ENCODE data around the gene CD8A.
A peak's percentile ranks its signal among the peaks of the same experiment; 100 is the strongest.

The CD8A gene

DNA sequence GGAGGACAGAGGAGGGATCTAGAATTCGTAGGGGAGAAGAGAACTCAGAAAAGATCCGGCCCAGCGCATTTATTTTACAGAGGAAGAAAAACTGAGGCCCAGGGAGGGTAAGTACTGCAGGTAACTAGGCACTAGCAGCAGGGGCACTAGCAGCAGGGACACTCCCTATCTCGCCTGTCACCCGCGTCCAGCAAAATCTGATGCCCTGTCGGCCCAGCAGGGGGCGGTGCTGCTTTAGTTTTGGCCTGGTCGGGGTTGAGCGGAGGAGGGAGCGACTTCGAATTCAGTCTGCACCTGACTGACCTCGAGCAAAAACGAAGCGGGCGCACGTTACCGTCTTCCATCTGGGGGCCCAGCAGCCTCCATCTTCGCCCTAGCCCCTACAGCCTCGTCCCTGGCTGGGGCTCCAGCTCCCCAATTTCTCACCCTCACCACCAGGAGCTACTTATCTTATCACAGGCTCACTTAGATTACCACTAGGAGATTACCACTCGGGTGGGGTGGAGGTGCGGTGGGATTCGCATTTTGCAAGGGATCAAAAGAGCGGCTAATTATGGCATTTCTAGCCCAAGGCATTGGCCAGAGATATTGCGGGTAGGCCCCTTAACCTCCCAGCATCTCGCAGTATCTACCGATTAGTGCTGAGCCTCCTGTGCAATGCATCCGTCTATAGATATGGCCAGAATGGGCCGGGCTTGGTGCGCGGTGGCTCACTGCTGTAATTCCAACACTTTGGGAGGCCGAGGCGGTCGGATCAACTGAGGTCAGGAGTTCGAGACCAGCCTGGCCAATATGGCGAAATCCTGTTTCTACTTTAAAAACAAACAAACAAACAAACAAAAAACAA is 17.8 kb upstream of the CD8A start:
- peak; percentile 89 for DNase-seq

DNA sequence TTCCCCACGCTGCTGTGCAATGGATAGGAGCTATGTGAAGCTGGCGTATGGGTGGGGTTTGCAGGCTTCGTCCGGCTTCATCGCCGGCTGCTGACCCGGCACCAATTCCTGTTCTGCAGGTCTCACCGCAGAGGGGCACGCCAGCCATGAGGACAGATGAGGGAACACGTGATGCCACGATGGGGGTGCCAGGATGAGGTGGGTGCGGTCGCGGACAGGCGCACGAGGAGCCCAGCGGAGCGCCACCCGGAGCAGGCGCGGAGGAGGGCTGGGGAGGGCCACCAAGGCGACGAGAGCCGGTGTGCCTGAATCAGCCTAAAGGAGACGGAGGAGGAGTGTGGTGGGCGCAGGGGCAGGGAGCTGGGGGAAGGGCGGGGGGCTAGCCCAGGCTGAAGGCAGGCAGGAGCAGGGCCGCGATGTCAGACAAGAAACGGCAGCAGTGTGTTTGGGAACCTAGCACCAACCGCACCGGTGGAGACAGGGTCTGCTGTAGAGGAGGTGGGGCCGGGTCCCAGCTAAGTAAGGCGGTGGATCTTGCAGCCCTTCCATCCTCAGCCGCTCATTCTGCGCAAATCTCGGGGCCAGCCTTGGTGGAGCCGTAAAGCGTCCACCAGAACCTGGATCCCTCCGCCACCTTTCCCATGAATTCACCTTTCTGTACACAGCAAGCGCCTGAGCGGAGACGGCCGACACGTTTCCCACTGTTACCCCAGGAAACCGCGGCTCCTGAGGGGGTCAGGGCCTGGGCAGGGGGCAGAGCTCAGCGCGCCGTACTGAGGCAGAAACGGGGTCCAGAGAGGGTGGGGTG is 17.0 kb upstream of the CD8A start:
- DNase-seq, result no peak

DNA sequence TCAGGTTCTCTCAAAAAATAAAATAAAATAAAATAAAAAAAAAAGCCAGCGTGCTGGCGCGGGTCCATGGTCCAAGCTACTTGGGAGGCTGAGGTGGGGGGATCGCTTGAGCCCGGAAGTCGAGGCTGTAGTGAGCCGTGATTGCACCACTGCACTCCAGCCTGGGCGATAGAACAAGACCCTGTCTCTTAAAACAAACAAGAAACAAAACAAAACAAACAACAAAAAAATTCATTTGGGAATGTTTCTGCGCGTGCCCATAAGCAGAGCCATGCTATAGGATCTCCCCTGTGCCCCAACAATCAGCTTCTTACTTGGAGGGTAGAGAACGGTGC is 16.4 kb upstream of the CD8A start:
- DNase-seq, result no peak

DNA sequence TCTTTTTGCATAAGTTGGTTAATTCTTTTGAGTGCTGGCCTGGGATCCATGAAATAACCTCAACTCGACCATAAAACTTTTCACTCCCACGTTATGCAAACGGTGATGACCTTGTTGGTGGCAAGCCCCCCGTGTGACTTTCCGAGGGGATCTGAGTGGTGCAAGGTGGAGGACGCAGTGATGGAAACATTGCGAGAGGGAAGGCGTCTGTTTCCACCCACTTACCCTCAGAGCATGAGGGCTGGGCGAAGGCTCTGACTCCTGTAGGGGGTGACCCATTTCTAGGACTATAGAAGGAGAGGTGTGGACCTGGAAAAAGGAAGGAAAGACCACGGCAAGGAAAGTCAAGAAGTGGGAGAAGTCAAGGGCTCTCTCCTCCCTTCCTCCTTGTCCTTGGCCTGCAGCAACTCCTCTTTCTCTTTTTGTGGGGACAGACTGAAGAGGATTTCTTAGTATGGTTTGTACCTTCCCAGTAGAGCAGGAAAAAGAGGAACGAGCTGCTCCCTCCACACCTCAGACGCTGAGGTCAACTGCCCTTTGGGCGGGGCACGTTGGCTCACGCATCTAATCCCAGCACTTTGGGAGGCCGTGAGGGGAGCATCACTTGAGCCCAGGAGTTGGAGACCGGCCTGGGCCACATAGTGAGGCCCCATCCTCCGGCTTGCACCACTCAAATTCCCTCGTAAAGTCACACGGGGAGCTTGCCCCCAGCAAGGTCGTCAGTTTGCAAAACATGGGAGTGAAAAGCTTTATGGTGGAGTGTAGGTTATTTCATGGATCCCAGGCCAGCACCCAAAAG is 15.5 kb upstream of the CD8A start:
- no peak for DNase-seq

DNA sequence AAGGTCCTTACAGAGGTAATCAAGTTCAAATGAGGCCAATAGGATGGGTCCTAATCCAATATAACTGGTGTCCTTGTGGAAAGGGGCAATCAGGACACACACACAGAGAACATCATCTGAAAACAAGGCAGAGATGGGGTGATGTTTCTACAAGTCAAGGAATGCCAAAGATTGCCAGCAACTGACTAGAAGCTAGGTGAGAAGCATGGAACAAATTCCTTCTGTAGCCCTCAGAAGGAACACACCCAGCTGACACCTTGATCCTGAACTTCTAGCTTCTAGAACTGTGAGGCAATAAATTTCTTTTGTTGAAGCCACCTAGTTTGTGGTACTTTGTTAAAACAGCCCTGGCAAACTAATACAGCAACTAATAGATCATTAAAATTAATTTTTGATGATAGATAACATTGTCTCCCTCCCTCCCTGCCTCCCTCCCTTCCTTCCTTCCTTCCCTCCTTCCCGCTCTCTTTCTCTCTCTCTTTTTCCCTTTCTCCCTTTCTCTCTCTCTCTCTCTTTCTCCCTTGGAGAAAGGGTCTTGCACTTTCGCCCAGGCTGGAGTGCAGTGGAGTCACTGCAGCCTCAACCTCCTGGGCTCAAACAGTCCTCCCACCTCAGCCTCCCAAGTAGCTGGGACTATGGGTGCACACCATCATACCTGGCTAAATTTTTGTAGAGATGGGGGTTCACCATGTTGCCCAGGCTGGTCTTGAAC is 10.3 kb upstream of the CD8A start:
- DNase-seq, result no peak

DNA sequence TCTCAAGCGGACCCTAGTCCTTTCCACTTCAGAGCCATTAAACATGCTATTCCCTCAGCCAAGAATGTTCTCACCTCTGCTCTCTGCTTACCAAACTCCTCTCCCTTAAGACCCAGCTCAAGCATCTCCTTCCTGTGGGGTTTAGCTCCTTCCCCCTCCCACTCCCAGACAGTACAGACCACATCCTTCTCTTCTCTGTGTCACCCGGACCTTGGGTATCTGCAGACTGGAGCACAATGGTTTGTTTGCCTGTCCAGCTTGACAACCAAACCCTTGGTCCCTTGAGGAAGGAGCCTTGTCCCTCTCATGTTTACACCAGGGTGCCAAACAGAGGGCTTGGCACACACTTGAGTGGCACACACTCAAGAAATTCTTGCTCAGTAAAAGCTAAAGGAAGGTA is 4.1 kb upstream of the CD8A start:
- no peak for DNase-seq

DNA sequence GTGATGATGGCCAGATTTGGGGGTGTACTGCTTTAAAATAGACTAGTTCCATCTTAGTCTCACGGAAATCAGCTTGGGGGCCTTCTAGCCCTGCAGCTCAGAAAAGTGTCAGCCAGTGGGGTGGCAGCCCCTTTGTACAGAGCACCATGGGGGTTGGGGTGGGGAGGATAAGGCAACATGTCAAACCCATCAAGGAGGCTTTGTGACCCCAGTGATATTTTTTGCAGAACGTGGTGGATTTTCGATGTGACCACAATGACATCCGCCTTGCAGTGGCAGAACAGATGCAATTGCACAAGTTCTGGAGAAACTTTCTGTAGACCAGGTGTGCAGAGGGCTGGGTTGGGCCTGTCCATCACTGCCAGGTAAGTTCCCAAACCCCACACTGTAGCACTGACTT is 3.0 kb upstream of the CD8A start:
- no peak for DNase-seq

DNA sequence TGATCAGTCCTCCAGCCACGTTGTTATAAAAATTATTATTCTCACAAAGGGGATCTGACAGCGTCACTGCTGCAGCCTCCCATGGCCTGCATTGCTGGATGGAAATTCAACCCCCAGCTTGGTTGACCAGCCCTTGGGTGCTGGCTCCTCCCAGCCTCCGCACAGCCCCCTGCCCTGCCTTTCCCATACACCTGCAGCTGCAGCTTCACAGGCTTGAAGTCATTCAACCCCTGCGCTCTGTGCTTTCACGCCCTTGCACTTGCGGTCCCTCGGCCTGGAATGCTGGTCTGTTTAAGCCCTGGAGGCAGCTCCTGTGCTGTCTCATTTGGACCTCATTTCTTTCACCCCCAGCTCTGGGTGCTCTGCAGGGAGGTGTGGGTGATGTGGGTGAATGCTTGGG is 860 bp upstream of the CD8A start:
- DNase-seq, result no peak

DNA sequence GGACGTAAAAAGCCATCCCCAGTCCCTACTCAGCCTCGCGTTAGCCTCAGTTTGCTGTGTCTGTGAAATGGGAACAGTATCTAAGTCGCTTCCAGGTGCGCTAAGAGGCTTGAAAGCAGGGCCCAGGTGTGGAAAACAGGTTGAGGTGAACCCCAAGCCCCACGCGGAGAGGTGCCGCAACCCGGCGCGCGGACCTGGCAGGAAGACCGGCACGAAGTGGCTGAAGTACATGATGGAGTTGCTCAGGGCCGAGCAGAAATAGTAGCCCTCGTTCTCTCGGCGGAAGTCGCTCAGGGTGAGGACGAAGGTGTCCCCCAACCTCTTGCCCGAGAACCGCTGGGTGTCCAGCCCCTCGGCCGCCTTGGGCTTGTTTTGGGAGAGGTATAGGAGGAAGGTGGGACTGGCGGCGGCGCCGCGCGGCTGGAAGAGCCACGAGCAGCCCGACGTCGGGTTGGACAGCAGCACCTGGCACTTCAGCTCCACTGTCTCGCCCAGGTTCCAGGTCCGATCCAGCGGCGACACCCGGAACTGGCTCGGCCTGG is 508 bp downstream of the CD8A start:
- DNase-seq, result no peak

DNA sequence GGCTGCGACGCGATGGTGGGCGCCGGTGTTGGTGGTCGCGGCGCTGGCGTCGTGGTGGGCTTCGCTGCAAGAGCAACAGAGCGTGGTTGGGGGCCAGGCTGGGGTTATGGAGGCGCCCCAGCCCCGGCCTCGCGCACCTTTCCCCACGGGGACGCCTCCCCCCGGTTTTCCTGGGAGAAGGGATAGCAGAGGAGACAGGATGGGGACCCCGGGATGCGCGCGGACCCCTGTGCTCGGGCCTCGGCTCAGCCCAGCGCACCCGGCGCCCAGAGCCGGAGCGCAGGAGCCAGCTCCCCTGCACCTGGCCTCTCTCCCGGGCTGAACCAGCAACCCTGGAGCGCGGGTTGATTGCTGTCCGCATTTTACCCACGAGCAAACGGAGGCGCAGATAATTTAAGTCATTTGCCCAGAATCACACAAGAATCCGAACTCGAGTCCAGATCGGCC is 1.0 kb downstream of the CD8A start:
- DNase-seq, result no peak

DNA sequence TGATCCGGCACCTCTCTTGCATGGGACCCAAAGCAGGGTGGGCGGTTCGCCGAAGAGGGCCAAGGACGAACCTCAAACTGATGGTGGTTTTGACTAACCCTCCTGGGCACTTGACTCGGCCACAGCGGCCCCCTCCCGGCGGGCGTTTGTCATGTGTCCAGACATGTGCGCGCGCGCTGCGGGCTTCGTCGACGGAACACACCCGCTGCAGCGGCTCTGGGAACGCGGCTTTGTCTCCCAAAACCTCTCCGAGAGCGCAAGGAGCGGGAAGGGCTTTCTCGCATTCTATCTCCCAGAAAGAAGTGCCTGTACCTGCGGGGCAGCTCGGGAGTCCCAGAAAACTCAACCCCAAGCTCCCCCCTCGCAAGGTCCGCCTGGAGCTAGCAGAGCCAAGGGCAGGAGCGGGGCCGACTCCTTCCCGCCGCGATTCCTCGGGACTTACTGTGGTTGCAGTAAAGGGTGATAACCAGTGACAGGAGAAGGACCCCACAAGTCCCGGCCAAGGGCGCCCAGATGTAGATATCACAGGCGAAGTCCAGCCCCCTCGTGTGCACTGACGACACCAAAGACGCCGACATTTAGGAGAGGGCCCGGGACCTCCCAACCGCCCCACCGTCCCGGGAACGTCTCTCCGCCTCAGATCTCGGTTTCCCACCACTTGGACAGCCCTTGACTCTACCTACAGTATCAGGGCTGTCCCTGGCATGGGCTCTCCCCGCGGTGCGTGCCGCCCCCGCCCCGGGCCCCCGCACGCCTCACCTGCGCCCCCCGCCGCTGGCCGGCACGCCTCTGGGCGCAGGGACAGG is 1.6 kb downstream of the CD8A start:
- no peak for DNase-seq

DNA sequence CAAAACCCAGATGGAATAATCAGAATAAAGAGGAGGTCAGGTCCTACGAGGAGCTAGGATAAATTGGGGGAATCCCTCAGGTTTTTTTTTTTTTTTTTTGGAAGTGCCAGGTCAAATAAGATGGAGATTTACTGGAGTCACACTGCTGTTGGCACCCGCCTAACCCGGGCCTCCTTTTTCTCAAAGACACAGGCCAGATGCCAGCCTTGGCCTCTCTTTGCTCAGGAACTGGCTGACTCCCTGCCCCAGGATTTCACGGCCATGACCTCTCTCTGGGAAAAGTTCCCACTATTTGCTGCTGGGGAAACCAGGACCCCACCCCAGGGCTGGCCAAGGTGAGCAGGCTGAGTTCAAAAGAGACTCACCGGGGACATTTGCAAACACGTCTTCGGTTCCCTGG is 2.5 kb downstream of the CD8A start:
- DNase-seq, result no peak

DNA sequence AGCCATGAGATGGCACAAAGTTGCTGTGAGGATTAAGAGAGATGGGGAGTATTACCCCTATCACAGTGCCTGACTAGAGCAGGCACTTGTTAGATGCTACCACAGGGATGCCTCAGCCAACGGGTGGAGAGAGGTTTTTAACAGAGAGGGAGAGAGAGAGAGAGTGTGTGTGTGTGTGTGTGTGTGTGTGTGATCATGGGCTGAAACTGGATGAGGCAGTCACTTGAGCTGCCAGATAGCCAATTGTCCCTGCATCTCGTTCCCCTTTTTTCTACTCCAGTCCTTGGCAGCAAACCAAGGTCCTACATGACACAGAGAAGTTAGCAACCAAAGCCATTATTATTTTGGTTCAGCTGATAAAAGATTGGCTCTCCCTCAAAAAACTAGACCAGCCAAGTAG is 3.0 kb downstream of the CD8A start:
- peak; percentile 48 for DNase-seq

DNA sequence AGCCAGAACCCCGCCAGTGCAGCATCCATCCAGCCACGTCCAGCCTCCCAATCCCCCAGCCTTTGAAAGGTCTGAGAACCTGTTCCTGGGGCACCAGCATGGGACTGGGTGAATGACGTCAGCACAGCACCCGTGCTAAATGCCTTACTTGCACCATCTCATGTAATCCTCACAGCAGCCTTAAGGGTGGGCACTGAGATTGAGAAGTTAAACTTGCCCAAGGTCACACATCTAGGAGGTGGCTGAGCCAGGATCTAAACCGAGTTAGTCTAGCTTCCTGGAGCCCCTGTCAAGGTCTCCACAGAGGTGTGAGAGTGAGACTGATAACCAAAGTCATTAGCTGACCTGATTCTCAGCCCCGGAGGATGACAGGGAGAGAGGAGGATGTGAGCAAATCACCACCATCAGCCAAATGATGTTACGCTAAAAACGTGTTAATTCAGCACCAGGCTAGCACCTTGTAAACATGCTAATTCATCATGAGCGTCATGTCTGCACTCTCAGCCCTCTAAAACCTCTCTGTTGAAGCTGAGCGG is 4.6 kb downstream of the CD8A start:
- no peak for DNase-seq

DNA sequence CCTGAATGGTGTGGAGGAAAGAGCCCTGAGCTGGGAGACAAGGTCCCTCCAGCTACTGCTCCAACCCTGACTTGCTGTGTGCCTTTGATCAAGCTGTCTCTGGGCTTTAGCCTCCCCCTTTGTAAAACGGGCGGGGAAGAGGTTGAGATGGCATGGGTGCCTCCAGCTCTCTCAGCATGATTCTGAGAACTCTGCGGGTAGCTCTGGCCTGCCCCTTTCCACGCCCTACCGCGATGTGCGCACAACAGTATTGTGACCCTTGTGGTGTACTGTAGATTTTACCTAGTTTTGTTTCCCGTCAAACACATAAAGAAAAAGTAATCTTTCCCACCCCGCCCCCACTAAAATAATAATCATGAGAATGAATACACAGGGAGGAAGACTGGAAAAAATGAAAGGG is 5.3 kb downstream of the CD8A start:
- DNase-seq, result no peak

DNA sequence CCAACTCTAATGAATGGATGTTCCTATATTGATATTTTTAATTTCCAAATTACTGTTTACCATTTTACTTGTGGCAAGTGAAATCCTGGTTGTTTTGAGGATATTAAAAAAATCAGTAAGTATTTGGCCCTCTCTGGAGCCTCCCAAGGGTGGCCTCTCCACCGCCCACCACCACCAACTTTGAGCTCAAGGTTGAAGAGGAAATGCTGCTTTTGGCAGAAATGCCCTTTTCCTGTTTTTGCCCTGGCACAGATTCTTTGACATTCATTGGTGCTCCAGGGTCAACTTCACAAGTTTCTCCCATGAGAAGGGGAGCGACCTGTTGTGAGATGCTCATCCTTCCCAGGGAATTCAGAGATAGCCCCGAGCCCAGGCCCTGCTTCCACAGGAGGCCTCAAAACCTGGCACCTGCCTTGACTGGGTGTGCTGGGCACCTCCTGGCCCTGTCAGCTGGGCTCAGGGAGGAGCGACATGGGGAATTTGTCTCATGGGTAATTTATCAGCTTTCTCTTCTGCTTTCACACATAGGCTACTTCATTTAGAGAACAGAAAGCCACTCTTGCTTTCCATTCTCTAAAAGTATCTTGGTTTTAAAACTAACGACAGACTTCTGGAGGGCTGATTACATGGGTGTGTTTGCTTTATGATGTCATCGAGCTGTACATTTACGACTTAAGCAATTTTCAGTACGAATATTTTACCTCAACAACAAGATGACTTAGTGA is 6.9 kb downstream of the CD8A start:
- no peak for DNase-seq

DNA sequence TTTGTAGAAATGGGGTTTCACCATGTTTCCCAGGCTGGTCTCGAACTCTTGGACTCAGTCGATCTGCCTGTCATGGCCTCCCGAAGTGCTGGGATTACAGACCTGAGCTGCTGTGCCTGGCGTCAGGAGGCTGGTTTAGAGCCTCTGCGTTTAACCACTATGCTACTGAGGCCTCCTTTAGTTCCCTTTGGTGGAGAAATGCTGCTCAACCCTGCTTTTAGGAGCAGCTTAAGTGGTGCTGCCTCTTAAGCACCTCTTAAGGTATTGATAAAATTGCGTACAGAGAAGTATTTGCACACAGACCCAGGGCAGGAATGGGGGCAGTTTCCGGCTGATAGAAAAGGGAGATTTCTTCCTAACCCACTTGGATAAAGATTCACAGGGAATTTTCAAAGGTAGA is 8.0 kb downstream of the CD8A start:
- no peak for DNase-seq

DNA sequence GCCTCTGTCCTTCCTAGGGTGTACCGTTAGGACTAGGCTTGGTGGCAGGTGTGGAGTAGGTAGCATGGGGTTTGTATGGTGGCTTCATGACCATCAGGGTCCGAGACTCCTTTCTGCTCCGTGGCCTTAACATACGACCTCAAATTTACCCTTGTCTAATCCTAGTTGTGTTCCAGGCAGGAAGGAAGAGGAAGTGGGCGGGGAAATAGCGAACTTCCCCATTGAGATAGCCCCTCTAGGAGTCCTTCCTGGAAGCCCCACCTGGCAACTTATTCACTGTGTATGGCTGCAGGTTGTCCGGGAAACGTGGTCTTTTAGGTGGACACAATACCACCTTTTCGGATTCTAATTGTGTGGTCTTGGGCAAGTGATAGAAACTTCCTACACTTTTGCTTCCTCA is 9.3 kb downstream of the CD8A start:
- no peak for DNase-seq

DNA sequence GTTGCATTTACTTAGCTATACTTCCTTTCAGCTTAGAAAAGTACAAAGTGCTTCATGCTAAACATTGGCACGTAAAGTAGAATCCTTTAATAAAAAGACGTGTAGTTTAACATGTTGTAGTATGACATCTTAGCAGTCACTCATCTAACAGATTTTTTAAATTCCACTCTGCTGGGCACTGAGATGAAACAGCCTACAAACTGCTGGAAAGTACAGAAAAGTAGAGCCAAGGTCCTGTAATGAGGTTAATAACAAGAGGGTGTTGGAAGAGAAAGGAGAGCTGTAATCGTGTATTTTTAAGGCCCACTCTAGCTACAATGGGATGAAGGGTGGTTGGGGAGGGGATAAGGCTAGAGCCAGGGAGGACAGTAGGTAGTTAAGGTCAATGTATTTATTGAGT is 10.7 kb downstream of the CD8A start:
- DNase-seq, result no peak

DNA sequence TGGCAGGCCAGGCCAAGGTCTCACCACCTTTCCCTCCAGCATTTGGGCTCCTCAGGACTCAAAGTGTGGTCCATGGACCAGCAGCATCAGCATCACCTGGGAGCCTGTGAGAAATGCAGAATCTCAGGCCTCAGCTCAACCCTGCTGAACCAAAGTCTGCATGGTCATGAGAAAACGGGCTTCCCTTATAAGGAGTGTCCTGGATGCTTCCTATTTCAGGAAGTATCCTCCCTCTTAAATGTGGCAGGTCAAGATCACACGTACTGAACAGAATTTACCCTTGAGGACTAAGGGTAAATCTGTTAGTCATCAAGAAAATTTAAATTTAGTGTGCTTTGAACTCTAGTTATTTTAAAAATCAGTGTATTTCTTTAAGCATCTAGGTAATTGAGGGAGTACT is 11.8 kb downstream of the CD8A start:
- DNase-seq, result no peak

DNA sequence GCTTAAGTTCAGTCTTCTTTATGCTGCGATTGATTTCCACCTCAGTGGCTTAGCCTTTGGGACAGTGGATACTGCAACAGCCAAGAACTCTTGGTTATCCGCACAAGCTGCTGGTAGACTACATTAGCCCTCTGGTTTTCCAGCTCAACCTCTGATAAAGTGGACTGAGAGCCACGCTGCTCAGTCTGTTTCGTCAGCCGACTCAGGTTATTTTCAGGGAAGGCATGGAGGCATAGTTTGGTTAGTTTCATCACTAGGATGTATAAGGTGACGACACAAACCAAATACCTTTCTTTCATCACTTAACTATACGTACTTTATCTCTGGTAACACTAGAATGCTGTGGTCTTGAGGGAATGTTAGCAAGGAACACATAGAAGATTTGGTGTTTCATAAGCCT is 14.2 kb downstream of the CD8A start:
- no peak for DNase-seq

All from NCI-H2107 (cell line).